ENCODE measurements around the gene MAP4K4.

- TF ChIP-seq CTCF (IDR thresholded peaks at IDR 0.05; ENCODE audit: low read depth, low read length) (no peak), EZH2phosphoT487 (IDR thresholded peaks at IDR 0.05; ENCODE audit: low read depth) (no peak)
Observed at GRCh38 chr2:101667823-101668222, 29.7 kb upstream of the MAP4K4 start.
